Neuronal stem cell (in vitro differentiated cells): ENCODE results near the gene PLSCR5.

Experiments
- DNase-seq: peaks from one replicate; pipeline ENCODE4 v3.0.0-alpha.2; 2013; ENCODE audit warnings: low spot score
- H2AFZ ChIP-seq: one replicate; pipeline ENCODE4 v1.6.1; 2013; ENCODE audit warnings: mild to moderate bottlenecking, low read length, inconsistent platforms
- H2AK5ac ChIP-seq: 2 replicates; pipeline ENCODE4 v1.6.1; 2013; ENCODE audit warnings: low read depth, mild to moderate bottlenecking, inconsistent platforms, low read length, moderate library complexity, mixed read lengths
- H2BK120ac ChIP-seq: 2 replicates; pipeline ENCODE4 v1.6.1; 2013; ENCODE audit warnings: low read depth, mild to moderate bottlenecking, inconsistent platforms, low read length, moderate library complexity, mixed read lengths
- H2BK12ac ChIP-seq: one replicate; pipeline ENCODE4 v1.6.1; 2013; ENCODE audit warnings: low read length, inconsistent platforms
- H2BK15ac ChIP-seq: 2 replicates; pipeline ENCODE4 v1.6.1; 2013; ENCODE audit warnings: mild to moderate bottlenecking, low read length, inconsistent platforms, mixed read lengths
- H2BK5ac ChIP-seq: one replicate; pipeline ENCODE4 v1.6.1; 2013; ENCODE audit warnings: inconsistent platforms, mild to moderate bottlenecking, low read length, moderate library complexity
- H3K14ac ChIP-seq: one replicate; pipeline ENCODE4 v1.6.1; 2013; ENCODE audit warnings: low read length, inconsistent platforms
- H3K18ac ChIP-seq: 2 replicates; pipeline ENCODE4 v1.6.1; 2013; ENCODE audit warnings: low read length, inconsistent platforms
- H3K23ac ChIP-seq: 2 replicates; pipeline ENCODE4 v1.6.1; 2013; ENCODE audit warnings: low read depth, mild to moderate bottlenecking, mixed read lengths, low read length, inconsistent platforms; ENCODE audit not compliant: poor library complexity
- H3K27ac ChIP-seq: replicated peaks from 3 replicates; pipeline ENCODE4 v1.5.1; 2013; ENCODE audit warnings: low read length, inconsistent platforms
- H3K27me3 ChIP-seq, 3 experiments: 2 replicates each; pipeline ENCODE4 v1.6.1; 2013; ENCODE audit warnings: low read length in 3 of 3, mild to moderate bottlenecking in 2 of 3, inconsistent platforms in 1 of 3, low read depth in 1 of 3, mixed read lengths in 1 of 3, moderate library complexity in 1 of 3; ENCODE audit not compliant: control insufficient read depth in 3 of 3, insufficient read depth in 3 of 3
- H3K36me3 ChIP-seq, 2 donors: replicated peaks in 1 of 2; 2 replicates each; pipeline ENCODE4 v1.6.1; 2013; ENCODE audit warnings: low read length in 2 of 2; ENCODE audit not compliant: control insufficient read depth in 2 of 2, insufficient read depth in 2 of 2
- H3K4ac ChIP-seq: 2 replicates; pipeline ENCODE4 v1.6.1; 2013; ENCODE audit warnings: inconsistent platforms, mild to moderate bottlenecking, low read length, moderate library complexity
- H3K4me1 ChIP-seq, 2 donors: 1 replicate in 1 of 2; 2 replicates in 1 of 2; pipeline ENCODE4 v1.6.1; 2013; ENCODE audit warnings: low read length in 2 of 2, low read depth in 1 of 2; ENCODE audit not compliant: control insufficient read depth in 2 of 2, insufficient read depth in 1 of 2
- H3K4me2 ChIP-seq: one replicate; pipeline ENCODE4 v1.6.1; 2013; ENCODE audit warnings: mild to moderate bottlenecking, low read length, inconsistent platforms; ENCODE audit not compliant: insufficient read depth, poor library complexity, severe bottlenecking
- H3K4me3 ChIP-seq, 2 donors: 2 replicates each; pipeline ENCODE4 v1.5.1; 2013; ENCODE audit warnings: low read length in 2 of 2, mild to moderate bottlenecking in 2 of 2, inconsistent platforms in 1 of 2, moderate library complexity in 1 of 2
- H3K79me1 ChIP-seq: one replicate; pipeline ENCODE4 v1.6.1; 2013; ENCODE audit warnings: low read depth, mild to moderate bottlenecking, inconsistent platforms, low read length, moderate library complexity
- H3K9ac ChIP-seq: one replicate; pipeline ENCODE4 v1.6.1; 2013; ENCODE audit warnings: mild to moderate bottlenecking, low read depth, low read length, inconsistent platforms; ENCODE audit not compliant: poor library complexity
- H3K9me3 ChIP-seq, 2 donors: replicated peaks in 1 of 2; 2 replicates each; pipeline versions ENCODE3 to v1.6.1; 2013; ENCODE audit warnings: low read length in 2 of 2, mild to moderate bottlenecking in 2 of 2, inconsistent platforms in 1 of 2, low read depth in 1 of 2, mixed read lengths in 1 of 2, moderate library complexity in 1 of 2; ENCODE audit not compliant: control insufficient read depth in 2 of 2, insufficient read depth in 1 of 2
- H4K8ac ChIP-seq: one replicate; pipeline ENCODE4 v1.6.1; 2013; ENCODE audit warnings: low read depth, mild to moderate bottlenecking, inconsistent platforms, low read length, moderate library complexity
- H4K91ac ChIP-seq: one replicate; pipeline ENCODE4 v1.6.1; 2013; ENCODE audit warnings: low read length, low read depth, mild to moderate bottlenecking, inconsistent platforms; ENCODE audit not compliant: poor library complexity
- WGBS, 2 donors: extraction: QIAGEN DNeasy Blood & Tissue Kit; methylation state at CpG; one replicate each; pipeline ENCODE4 v1.1.7; 2013; ENCODE audit warnings: missing lambda C conversion rate in 2 of 2, mixed read lengths in 1 of 2; ENCODE audit not compliant: insufficient read length in 2 of 2, insufficient replicate concordance in 1 of 2; ENCODE audit errors: extremely low coverage in 2 of 2; 5-methylcytosine and 5-hydroxymethylcytosine counted together

The PLSCR5 gene

DNA sequence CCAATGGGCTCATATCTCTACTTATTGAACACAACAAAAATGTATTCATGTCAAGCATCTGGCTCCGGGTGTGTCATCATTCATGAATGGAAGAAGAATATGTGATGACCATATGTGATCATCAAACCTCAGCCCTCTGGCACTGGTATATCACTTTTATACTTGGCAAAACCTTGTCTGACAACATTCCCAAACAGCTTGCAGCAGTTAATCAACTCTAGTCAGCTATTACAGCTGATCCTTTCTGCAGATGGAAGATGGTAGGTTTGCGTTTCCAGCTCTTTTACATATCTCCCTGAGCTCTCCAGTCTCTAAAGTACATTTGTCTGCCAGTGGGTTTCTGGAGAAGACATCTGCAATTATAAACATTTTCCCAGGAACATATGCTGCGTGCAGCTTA is 6.6 kb downstream of the PLSCR5 start:
- no peak overlapping the region for H3K9ac ChIP-seq
- no CpG with 5 or more reads among the region's 3 CpGs for WGBS, 2 donors

GRCh38 chr3:146594843-146595482 is 10.2 kb downstream of the PLSCR5 start:
- H3K36me3 ChIP-seq, result no peaks in the 10 kb centered on the region
- no peak overlapping the region for H3K4me3 ChIP-seq
- H2BK5ac ChIP-seq, result no peak overlapping the region
- no peak overlapping the region for H2BK120ac ChIP-seq
- no peak overlapping the region for H3K27ac ChIP-seq
- no peak overlapping the region for H3K9ac ChIP-seq
- no peak overlapping the region for H3K4me2 ChIP-seq
- H3K27me3 ChIP-seq, result no peaks in the 10 kb centered on the region
- no peak overlapping the region for H3K23ac ChIP-seq
- H3K79me1 ChIP-seq, result no peaks in the 10 kb centered on the region
- no peak overlapping the region for H4K8ac ChIP-seq
- H2AK5ac ChIP-seq, result no peak overlapping the region
- H2BK15ac ChIP-seq, result no peak overlapping the region
- H4K91ac ChIP-seq, result no peak overlapping the region
- no peaks in the 10 kb centered on the region for H3K4me1 ChIP-seq
- H3K18ac ChIP-seq, result no peak overlapping the region
- H3K9me3 ChIP-seq, result no peaks in the 10 kb centered on the region
- no peak overlapping the region for H2BK12ac ChIP-seq
- WGBS, 2 donors, result no CpG with 5 or more reads among the region's 7 CpGs
- no peak overlapping the region for H3K4ac ChIP-seq
- no peak for DNase-seq
- H3K14ac ChIP-seq, result no peak overlapping the region
- H2AFZ ChIP-seq, result no peak overlapping the region

More for the DNA sequence above, 6.6 kb downstream of the PLSCR5 start:
- no peak overlapping the region for H2AK5ac ChIP-seq
- no peak overlapping the region for H3K4me2 ChIP-seq
- H3K27ac ChIP-seq, result no peak overlapping the region
- no peak for DNase-seq
- no peaks in the 10 kb centered on the region for H3K4me1 ChIP-seq
- no peak overlapping the region for H3K14ac ChIP-seq
- H2BK15ac ChIP-seq, result no peak overlapping the region
- H2BK5ac ChIP-seq, result no peak overlapping the region
- no peaks in the 10 kb centered on the region for H3K9me3 ChIP-seq
- no peak overlapping the region for H2BK120ac ChIP-seq
- no peak overlapping the region for H4K8ac ChIP-seq
- H3K36me3 ChIP-seq, result no peaks in the 10 kb centered on the region
- no peak overlapping the region for H4K91ac ChIP-seq
- H3K4ac ChIP-seq, result no peak overlapping the region
- H3K79me1 ChIP-seq, result no peaks in the 10 kb centered on the region
- no peaks in the 10 kb centered on the region for H3K27me3 ChIP-seq
- no peak overlapping the region for H3K18ac ChIP-seq
- no peak overlapping the region for H2BK12ac ChIP-seq
- no peak overlapping the region for H3K23ac ChIP-seq
- no peak overlapping the region for H3K4me3 ChIP-seq
- H2AFZ ChIP-seq, result no peak overlapping the region

DNA sequence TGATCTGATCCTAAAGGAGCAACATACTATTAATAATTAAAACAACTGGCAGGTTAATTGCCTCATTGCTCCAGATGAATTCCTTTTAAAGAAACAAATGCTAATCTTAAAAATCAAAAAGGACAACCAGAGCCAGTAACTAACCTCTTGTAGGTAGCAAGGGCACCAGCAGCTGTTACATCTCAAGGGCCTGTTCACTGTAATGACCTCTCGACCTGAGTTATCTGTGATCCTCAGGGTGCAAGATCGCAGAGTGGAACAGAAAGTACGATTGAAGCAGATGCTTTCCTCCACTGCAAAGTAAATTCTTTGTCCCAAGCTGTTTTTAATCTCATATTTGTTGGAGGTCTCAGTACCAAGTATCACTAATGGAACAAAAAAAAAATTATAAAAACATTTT is 11.4 kb downstream of the PLSCR5 start:
- no peak overlapping the region for H3K4me3 ChIP-seq
- WGBS, 2 donors, result no CpG with 5 or more reads among the region's 3 CpGs
- H2BK5ac ChIP-seq, result no peak overlapping the region
- H3K79me1 ChIP-seq, result no peaks in the 10 kb centered on the region
- no peak overlapping the region for H4K91ac ChIP-seq
- no peaks in the 10 kb centered on the region for H3K36me3 ChIP-seq
- no peak overlapping the region for H3K4ac ChIP-seq
- H3K23ac ChIP-seq, result no peak overlapping the region
- no peaks in the 10 kb centered on the region for H3K27me3 ChIP-seq
- H3K9me3 ChIP-seq, result no peaks in the 10 kb centered on the region
- H3K27ac ChIP-seq, result no peak overlapping the region
- H2AFZ ChIP-seq, result no peak overlapping the region
- H2BK12ac ChIP-seq, result no peak overlapping the region
- H2AK5ac ChIP-seq, result no peak overlapping the region
- no peak overlapping the region for H4K8ac ChIP-seq
- H2BK120ac ChIP-seq, result no peak overlapping the region
- no peak overlapping the region for H3K14ac ChIP-seq
- H3K9ac ChIP-seq, result no peak overlapping the region
- no peak overlapping the region for H3K18ac ChIP-seq
- H3K4me1 ChIP-seq, result no peaks in the 10 kb centered on the region
- DNase-seq, result no peak
- no peak overlapping the region for H2BK15ac ChIP-seq
- H3K4me2 ChIP-seq, result no peak overlapping the region

- Histone ChIP-seq H3K18ac (no peak overlapping the region), H4K8ac (no peak overlapping the region), H3K14ac (no peak overlapping the region), H4K91ac (no peak overlapping the region), H3K27ac (no peak overlapping the region), H3K9me3 (no peaks in the 10 kb centered on the region), H2BK120ac (no peak overlapping the region), H3K27me3 (no peaks in the 10 kb centered on the region), H3K4me3 (no peak overlapping the region), H2AFZ (no peak overlapping the region), H2AK5ac (no peak overlapping the region), H3K79me1 (no peaks in the 10 kb centered on the region), H3K23ac (no peak overlapping the region), H3K4me2 (no peak overlapping the region), H2BK12ac (no peak overlapping the region), H3K9ac (no peak overlapping the region), H2BK5ac (no peak overlapping the region), H3K4ac (no peak overlapping the region), H3K36me3 (no peaks in the 10 kb centered on the region), H2BK15ac (no peak overlapping the region), H3K4me1 (no peaks in the 10 kb centered on the region)
- WGBS, 2 donors, result no CpG with 5 or more reads among the region's 2 CpGs
- DNase-seq, result no peak
Observed at GRCh38 chr3:146590521-146590920, 14.6 kb downstream of the PLSCR5 start.
